CD8-positive, alpha-beta memory T cell (primary cell): ENCODE measurements around the gene DPH3. TPM values are rescaled to one million over a fixed set of nuclear protein-coding genes. Genes with fewer than 3 reads are reported as not detected.
A peak's percentile ranks its signal among the peaks of the same experiment; 100 is the strongest.

Experiments
- CTCF ChIA-PET: fragments of 350-600 bp; sonication (Branson Sonifier 250); formaldehyde crosslinking; loops from one replicate; lab custom pipeline; 2021; ENCODE audit warnings: antibody characterized with exemption; lab: Charles Lee
- POLR2A ChIA-PET: fragments of 350-600 bp; sonication (Branson Sonifier 250); formaldehyde crosslinking; loops from one replicate; lab custom pipeline; 2021; ENCODE audit warnings: antibody characterized with exemption; lab: Charles Lee
- DNase-seq, 5 donors: peaks; one replicate each; pipeline versions ENCODE4 v3.0.0 to v3.0.0-alpha.2; 2020 to 2022; ENCODE audit warnings: mixed read lengths in 1 of 5
- H3K27ac ChIP-seq: one replicate; pipeline ENCODE4 v1.7.0; 2013; ENCODE audit warnings: low read depth, mild to moderate bottlenecking, low read length, moderate library complexity
- H3K27me3 ChIP-seq: 2 replicates; pipeline ENCODE4 v1.7.0; 2013; ENCODE audit warnings: low read length, mild to moderate bottlenecking; ENCODE audit not compliant: insufficient read depth, poor library complexity, severe bottlenecking
- H3K36me3 ChIP-seq: 2 replicates; pipeline ENCODE4 v1.7.0; 2013; ENCODE audit warnings: mild to moderate bottlenecking, low read length, moderate library complexity; ENCODE audit not compliant: insufficient read depth
- H3K4me1 ChIP-seq: 2 replicates; pipeline ENCODE4 v1.7.0; 2013; ENCODE audit warnings: mild to moderate bottlenecking, low read length, moderate library complexity; ENCODE audit not compliant: insufficient read depth
- H3K4me3 ChIP-seq: 2 replicates; pipeline ENCODE4 v1.7.0; 2013; ENCODE audit warnings: mild to moderate bottlenecking, low read length
- H3K9me3 ChIP-seq: 2 replicates; pipeline ENCODE4 v1.7.0; 2013; ENCODE audit warnings: mild to moderate bottlenecking, low read length
- H3K27ac Mint-ChIP-seq, 8 donors: one replicate each; pipeline ENCODE4 v1.8.0; 2020 to 2021; ENCODE audit warnings: mixed read lengths in 8 of 8, mild to moderate bottlenecking in 6 of 8, inconsistent platforms in 3 of 8, moderate library complexity in 3 of 8
- H3K27me3 Mint-ChIP-seq, 2 donors: one replicate each; pipeline ENCODE4 v1.8.0; 2020 to 2021; ENCODE audit warnings: mixed read lengths in 2 of 2, mild to moderate bottlenecking in 1 of 2, moderate library complexity in 1 of 2
- H3K36me3 Mint-ChIP-seq, 3 donors: one replicate each; pipeline ENCODE4 v1.8.0; 2020 to 2021; ENCODE audit warnings: mixed read lengths in 3 of 3, inconsistent platforms in 1 of 3, mild to moderate bottlenecking in 1 of 3
- H3K4me1 Mint-ChIP-seq, 3 donors: one replicate each; pipeline ENCODE4 v1.8.0; 2020 to 2021; ENCODE audit warnings: mixed read lengths in 3 of 3, inconsistent platforms in 1 of 3, mild to moderate bottlenecking in 1 of 3
- H3K4me3 Mint-ChIP-seq, 7 donors: one replicate each; pipeline ENCODE4 v1.8.0; 2020 to 2021; ENCODE audit warnings: mixed read lengths in 7 of 7, mild to moderate bottlenecking in 6 of 7, moderate library complexity in 4 of 7, inconsistent platforms in 2 of 7
- H3K9me3 Mint-ChIP-seq, 5 donors: one replicate each; pipeline ENCODE4 v1.8.0; 2020 to 2022; ENCODE audit warnings: mixed read lengths in 5 of 5, mild to moderate bottlenecking in 3 of 5, moderate library complexity in 2 of 5, inconsistent platforms in 1 of 5
- polyA plus RNA-seq: library from polyadenylated mRNA; unstranded; fragments of 300-500 nt; fragmentation: Illumina TruSeq; gene quantifications from one replicate; pipeline ENCODE4 v1.2.3, GENCODE V29; 2021
- total RNA-seq, 2 experiments: library from RNA; stranded (reverse); gene quantifications; one replicate each; pipeline ENCODE4 v1.2.3, GENCODE V29; 2021

The DPH3 gene
- total and polyA plus RNA-seq, 3 experiments from 2014 or later: 29.9 to 32.8 (median 31.7) TPM

GRCh38 chr3:16216373-16216935 lies 48.3 kb downstream of the DPH3 start:
- Mint-ChIP-seq H3K27me3 (peaks cover 9 to 14% of the 10 kb centered on the region in 2 donors), H3K27ac (no peak overlapping the region), H3K9me3 (no peaks in the 10 kb centered on the region), H3K36me3 (no peaks in the 10 kb centered on the region), H3K4me3 (no peak overlapping the region), H3K4me1 (no peaks in the 10 kb centered on the region)
- no peak for DNase-seq
- no peak overlapping the region for H3K27ac ChIP-seq
- no peaks in the 10 kb centered on the region for H3K27me3 ChIP-seq
- CTCF ChIA-PET: no interaction called here
- no peaks in the 10 kb centered on the region for H3K4me1 ChIP-seq
- POLR2A ChIA-PET: interaction anchor here (0.7 kb wide), 1 partner anchor 508 kb away, joined by 5 read pairs; no protein-coding TSS in a partner anchor
- H3K36me3 ChIP-seq: no peaks in the 10 kb centered on the region
- H3K9me3 ChIP-seq: no peaks in the 10 kb centered on the region
- no peak overlapping the region for H3K4me3 ChIP-seq

DNA sequence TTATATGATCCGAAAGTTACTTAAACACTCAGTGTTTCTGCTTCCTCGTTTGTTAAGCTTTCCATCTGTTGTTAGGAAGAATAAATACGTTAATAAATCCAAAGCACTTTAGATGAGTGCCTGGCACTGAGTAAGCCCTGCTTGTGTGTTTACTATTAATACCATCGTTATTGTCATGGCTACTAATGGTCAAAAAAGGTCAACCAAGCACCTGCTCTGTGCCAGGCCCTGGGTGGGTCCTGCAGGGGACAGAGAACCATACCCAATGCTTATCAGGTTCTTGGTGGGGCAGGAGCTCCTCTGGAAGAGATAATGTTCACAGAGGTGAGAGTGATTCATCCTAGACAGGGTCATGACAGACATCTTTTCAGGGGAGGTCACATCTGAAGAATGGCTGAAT lies 50.4 kb downstream of the DPH3 start:
- no peak overlapping the region for H3K27ac Mint-ChIP-seq
- no peak for DNase-seq
- no peaks in the 10 kb centered on the region for H3K4me1 Mint-ChIP-seq
- Histone ChIP-seq H3K4me3 (no peak overlapping the region), H3K9me3 (no peaks in the 10 kb centered on the region), H3K4me1 (no peaks in the 10 kb centered on the region), H3K36me3 (no peaks in the 10 kb centered on the region), H3K27me3 (no peaks in the 10 kb centered on the region), H3K27ac (no peak overlapping the region)
- POLR2A ChIA-PET: no interaction called here
- peaks cover 6 to 18% of the 10 kb centered on the region in 2 donors for H3K27me3 Mint-ChIP-seq
- no peak overlapping the region for H3K4me3 Mint-ChIP-seq
- no peaks in the 10 kb centered on the region for H3K36me3 Mint-ChIP-seq
- no peaks in the 10 kb centered on the region for H3K9me3 Mint-ChIP-seq
- CTCF ChIA-PET: no interaction called here

DNA sequence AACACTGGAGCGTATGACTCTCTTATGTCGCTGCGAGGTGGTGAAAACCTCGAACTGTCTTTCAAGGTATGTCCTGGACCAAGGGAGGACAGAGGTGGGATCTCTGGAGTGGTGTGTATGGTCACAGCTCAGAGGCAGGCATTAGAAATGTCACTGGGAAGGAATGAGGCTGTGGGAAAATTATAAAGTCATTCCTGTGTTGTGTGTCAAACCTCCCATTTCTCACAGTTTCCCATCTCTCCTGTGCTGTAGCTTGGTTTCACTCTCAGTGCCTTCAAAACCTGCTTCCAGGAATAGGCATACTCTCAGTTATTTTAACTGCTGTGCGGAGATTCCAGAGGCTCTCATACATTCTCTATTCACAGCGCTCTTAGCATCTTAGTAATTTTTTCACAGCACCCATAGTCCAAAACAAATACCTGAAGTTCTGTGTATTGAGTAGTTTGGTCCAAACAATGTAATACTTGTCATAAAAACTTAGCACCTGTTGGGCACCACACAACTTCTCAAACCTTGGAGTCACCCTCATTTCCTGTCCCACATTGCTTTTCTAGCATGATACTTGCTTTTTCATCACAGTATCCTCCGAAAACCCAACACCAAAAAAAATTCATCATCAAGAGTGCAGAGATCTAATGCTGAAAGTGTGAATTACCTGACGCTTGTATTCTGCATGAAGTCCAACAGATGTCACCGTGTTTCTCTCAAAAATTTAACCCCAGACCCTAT lies 53.4 kb downstream of the DPH3 start:
- Mint-ChIP-seq H3K4me1 (no peaks in the 10 kb centered on the region), H3K27me3 (peaks cover 2 to 17% of the 10 kb centered on the region in 2 donors), H3K4me3 (no peak overlapping the region), H3K27ac (peak overlapping the region in 1 of 8 donors; percentile 76), H3K36me3 (no peaks in the 10 kb centered on the region), H3K9me3 (no peaks in the 10 kb centered on the region)
- POLR2A ChIA-PET: no interaction called here
- H3K36me3 ChIP-seq: no peaks in the 10 kb centered on the region
- DNase-seq: no peak
- no peak overlapping the region for H3K4me3 ChIP-seq
- no peaks in the 10 kb centered on the region for H3K4me1 ChIP-seq
- H3K27me3 ChIP-seq: no peaks in the 10 kb centered on the region
- H3K9me3 ChIP-seq: no peaks in the 10 kb centered on the region
- CTCF ChIA-PET: no interaction called here
- H3K27ac ChIP-seq: no peak overlapping the region

Other genes with a start within 250 kb of the DPH3 start
- gene GALNT15, start 90.3 kb downstream of the DPH3 start, total RNA-seq: not detected
- gene GALNT15, start 90.3 kb downstream of the DPH3 start, polyA plus RNA-seq: not detected
- gene OXNAD1, start 269 bp upstream of the DPH3 start, total RNA-seq: 10 to 100 TPM; 28.6 to 30.1 TPM
- gene OXNAD1, start 269 bp upstream of the DPH3 start, polyA plus RNA-seq: 64.2 TPM
- gene RFTN1, start 248.8 kb upstream of the DPH3 start, total RNA-seq: 100 to 1,000 TPM; 125 to 126 TPM
- 87.4 TPM for gene RFTN1, start 248.8 kb upstream of the DPH3 start, polyA plus RNA-seq